HEK293 (cell line): ENCODE measurements around the gene TRAPPC11.

Experiments
- BCL11A ChIP-seq: fragments of 450-650 bp; formaldehyde crosslinking; IDR thresholded peaks from 2 replicates; pipeline ENCODE4 v1.5.1; 2016; ENCODE audit warnings: low read depth, missing biosample characterization, missing genetic modification characterization
- CTCF ChIP-seq: fragments of 450-650 bp; formaldehyde crosslinking; IDR thresholded peaks from 2 replicates; pipeline ENCODE4 v1.5.1; 2016; ENCODE audit warnings: missing biosample characterization, missing genetic modification characterization
- PBX3 ChIP-seq: sonication (generic); formaldehyde crosslinking; IDR thresholded peaks from 2 replicates; pipeline ENCODE4 v1.8.1; 2022; ENCODE audit warnings: mild to moderate bottlenecking, moderate library complexity, missing genetic modification reagents
- PRDM10 ChIP-seq: fragments of 450-650 bp; formaldehyde crosslinking; IDR thresholded peaks from 2 replicates; pipeline ENCODE4 v1.5.1; 2016; ENCODE audit warnings: missing biosample characterization, missing genetic modification characterization
- ZNF747 ChIP-seq: fragments of 450-650 bp; formaldehyde crosslinking; IDR thresholded peaks from 2 replicates; pipeline ENCODE4 v1.5.1; 2016; ENCODE audit warnings: missing biosample characterization, missing genetic modification characterization

- TF ChIP-seq CTCF (tag by site-specific recombination) = no peak
- TF ChIP-seq ZNF747 = no peak
- TF ChIP-seq PBX3 = no peak
- no peak for TF ChIP-seq BCL11A (tag by site-specific recombination)
- TF ChIP-seq PRDM10 (tag by site-specific recombination) = no peak
Measured at GRCh38 chr4:183738961-183739360, 79.9 kb downstream of the TRAPPC11 start.
